Neural progenitor cell (in vitro differentiated cells): ENCODE measurements around the gene PHF19. TPM values are rescaled to one million over a fixed set of nuclear protein-coding genes. Genes with fewer than 3 reads are reported as not detected.

Experiments
- DNase-seq: peaks from one replicate; pipeline ENCODE4 v3.0.0-alpha.2; 2016; ENCODE audit warnings: low spot score
- H2AFZ ChIP-seq: fragments of 200-600 bp; sonication (generic); replicated peaks from 2 replicates; pipeline ENCODE4 v1.6.1; 2016; ENCODE audit warnings: antibody characterized with exemption
- H3F3A ChIP-seq: fragments of 200-600 bp; sonication (generic); 2 replicates; pipeline ENCODE4 v1.6.1; 2016; ENCODE audit warnings: antibody characterized with exemption, low read depth
- H3K27ac ChIP-seq: fragments of 200-600 bp; sonication (generic); 2 replicates; pipeline ENCODE4 v1.5.1; 2016; ENCODE audit warnings: mild to moderate bottlenecking
- H3K27me3 ChIP-seq: fragments of 200-600 bp; sonication (generic); 2 replicates; pipeline ENCODE4 v1.6.1; 2016; ENCODE audit warnings: mild to moderate bottlenecking, moderate library complexity
- H3K36me3 ChIP-seq: fragments of 200-600 bp; sonication (generic); 2 replicates; pipeline ENCODE4 v1.5.1; 2016
- H3K4me1 ChIP-seq: fragments of 200-600 bp; sonication (generic); 2 replicates; pipeline ENCODE4 v1.6.1; 2016; ENCODE audit warnings: mixed run types
- H3K4me2 ChIP-seq: fragments of 200-600 bp; sonication (generic); 2 replicates; pipeline ENCODE4 v1.6.1; 2016
- H3K4me3 ChIP-seq: fragments of 200-600 bp; sonication (generic); 2 replicates; pipeline ENCODE4 v1.5.1; 2016
- H3K79me2 ChIP-seq: fragments of 200-600 bp; sonication (generic); 2 replicates; pipeline ENCODE4 v1.6.1; 2016; ENCODE audit warnings: low read depth
- H3K9ac ChIP-seq: fragments of 200-600 bp; sonication (generic); 2 replicates; pipeline ENCODE4 v1.6.1; 2016
- H3K9me3 ChIP-seq: fragments of 200-600 bp; sonication (generic); 2 replicates; pipeline ENCODE4 v1.5.1; 2016; ENCODE audit warnings: low read depth
- H4K20me1 ChIP-seq: fragments of 200-600 bp; sonication (generic); 2 replicates; pipeline ENCODE4 v1.6.1; 2016; ENCODE audit warnings: low read depth
- H3K27ac Mint-ChIP-seq: 3 replicates; pipeline ENCODE4 v1.8.0; 2021; ENCODE audit warnings: mixed read lengths
- H3K27me3 Mint-ChIP-seq: 2 replicates; pipeline ENCODE4 v1.8.0; 2022; ENCODE audit warnings: low read depth, mild to moderate bottlenecking, inconsistent platforms, moderate library complexity, mixed read lengths; ENCODE audit not compliant: insufficient read depth
- H3K36me3 Mint-ChIP-seq: 3 replicates; pipeline ENCODE4 v1.8.0; 2021; ENCODE audit warnings: mixed read lengths
- H3K4me1 Mint-ChIP-seq: 3 replicates; pipeline ENCODE4 v1.8.0; 2021; ENCODE audit warnings: mixed read lengths
- H3K4me3 Mint-ChIP-seq: 3 replicates; pipeline ENCODE4 v1.8.0; 2021; ENCODE audit warnings: mild to moderate bottlenecking, moderate library complexity, mixed read lengths
- H3K9me3 Mint-ChIP-seq: 3 replicates; pipeline ENCODE4 v1.8.0; 2020; ENCODE audit warnings: mixed read lengths
- CTCF ChIP-seq: fragments of 200-600 bp; sonication (generic); IDR thresholded peaks from 2 replicates; pipeline ENCODE4 v1.5.1; 2017; ENCODE audit warnings: antibody characterized with exemption, mild to moderate bottlenecking
- EZH2 ChIP-seq: fragments of 200-600 bp; sonication (generic); IDR thresholded peaks from 2 replicates; pipeline ENCODE4 v1.6.1; 2017; ENCODE audit warnings: antibody characterized with exemption, mild to moderate bottlenecking, moderate library complexity
- EZH2phosphoT487 ChIP-seq: fragments of 200-600 bp; sonication (generic); IDR thresholded peaks from 2 replicates; pipeline ENCODE4 v1.6.1; 2017; ENCODE audit warnings: antibody characterized with exemption
- total RNA-seq: library from RNA; depleted of rRNA; stranded (reverse); fragments of >200 nt; gene quantifications from 2 replicates; pipeline ENCODE4 v1.2.3, GENCODE V29; 2015; ENCODE audit warnings: low replicate concordance

PHF19 gene
- total RNA-seq, 1 donor from 2014 or later = 45.1 TPM

GRCh38 chr9:120893611-120894307, 16.8 kb upstream of the PHF19 start:
- no peaks in the 10 kb centered on the region for H3K9me3 ChIP-seq
- no peaks in the 10 kb centered on the region for H3K79me2 ChIP-seq
- TF ChIP-seq CTCF (no peak), EZH2phosphoT487 (no peak), EZH2 (no peak)
- peak overlapping the region; percentile 55 for H3K27ac Mint-ChIP-seq
- H3K4me3 Mint-ChIP-seq = no peak overlapping the region
- peaks cover 19% of the 10 kb centered on the region for H3K27me3 ChIP-seq
- H3K4me1 ChIP-seq = no peaks in the 10 kb centered on the region
- DNase-seq = no peak
- no peaks in the 10 kb centered on the region for H4K20me1 ChIP-seq
- peaks cover 2% of the 10 kb centered on the region for H3K27me3 Mint-ChIP-seq
- H2AFZ ChIP-seq = peak overlapping the region; percentile 81
- no peaks in the 10 kb centered on the region for H3F3A ChIP-seq
- no peak overlapping the region for H3K9ac ChIP-seq
- H3K9me3 Mint-ChIP-seq = no peaks in the 10 kb centered on the region
- H3K4me3 ChIP-seq = no peak overlapping the region
- H3K27ac ChIP-seq = no peak overlapping the region
- no peaks in the 10 kb centered on the region for H3K36me3 ChIP-seq
- H3K4me1 Mint-ChIP-seq = peaks cover 12% of the 10 kb centered on the region
- H3K4me2 ChIP-seq = no peak overlapping the region
- H3K36me3 Mint-ChIP-seq = no peaks in the 10 kb centered on the region

GRCh38 chr9:120892748-120893610, 16.0 kb upstream of the PHF19 start:
- Histone ChIP-seq H3K27me3 (peaks cover 19% of the 10 kb centered on the region), H4K20me1 (no peaks in the 10 kb centered on the region), H3K4me2 (no peak overlapping the region), H3K9me3 (no peaks in the 10 kb centered on the region), H3K79me2 (no peaks in the 10 kb centered on the region), H3K27ac (no peak overlapping the region), H3F3A (no peaks in the 10 kb centered on the region), H3K36me3 (no peaks in the 10 kb centered on the region), H3K4me3 (no peak overlapping the region), H2AFZ (no peak overlapping the region), H3K9ac (no peak overlapping the region), H3K4me1 (no peaks in the 10 kb centered on the region)
- Mint-ChIP-seq H3K27ac (peak overlapping the region; percentile 55), H3K36me3 (no peaks in the 10 kb centered on the region), H3K27me3 (peaks cover 2% of the 10 kb centered on the region), H3K4me3 (no peak overlapping the region), H3K9me3 (no peaks in the 10 kb centered on the region), H3K4me1 (peaks cover 12% of the 10 kb centered on the region)
- TF ChIP-seq CTCF (no peak), EZH2phosphoT487 (no peak), EZH2 (no peak)
- DNase-seq = no peak

- Histone ChIP-seq H3K4me2 (no peak overlapping the region), H3K27ac (no peak overlapping the region), H3K36me3 (no peaks in the 10 kb centered on the region), H3F3A (no peaks in the 10 kb centered on the region), H3K4me1 (no peaks in the 10 kb centered on the region), H2AFZ (no peak overlapping the region), H3K9me3 (no peaks in the 10 kb centered on the region), H3K9ac (no peak overlapping the region), H3K4me3 (no peak overlapping the region), H4K20me1 (no peaks in the 10 kb centered on the region), H3K79me2 (no peaks in the 10 kb centered on the region), H3K27me3 (peaks cover 19% of the 10 kb centered on the region)
- TF ChIP-seq CTCF = no peak
- no peak for TF ChIP-seq EZH2phosphoT487
- TF ChIP-seq EZH2 = no peak
- Mint-ChIP-seq H3K27me3 (peaks cover 5% of the 10 kb centered on the region), H3K27ac (no peak overlapping the region), H3K4me3 (no peak overlapping the region), H3K4me1 (peaks cover 12% of the 10 kb centered on the region), H3K36me3 (no peaks in the 10 kb centered on the region), H3K9me3 (no peaks in the 10 kb centered on the region)
- no peak for DNase-seq
Measured at GRCh38 chr9:120891884-120892747, 15.1 kb upstream of the PHF19 start.
